GM12892 (cell line): ENCODE data around the gene COX7A2.

Source experiments
- POLR2A ChIP-seq: IDR thresholded peaks from 2 replicates; pipeline ENCODE4 v1.6.1; 2011; ENCODE audit warnings: low read depth, low read length, control low read depth
- POLR2AphosphoS5 ChIP-seq: IDR thresholded peaks from 2 replicates; pipeline ENCODE4 v1.6.1; 2011; ENCODE audit warnings: low read depth, low read length, control low read depth
- TAF1 ChIP-seq: IDR thresholded peaks from 2 replicates; pipeline ENCODE4 v1.6.1; 2011; ENCODE audit warnings: low read depth, mild to moderate bottlenecking, control low read depth, low read length, borderline replicate concordance

- TF ChIP-seq POLR2A (no peak), POLR2AphosphoS5 (no peak), TAF1 (no peak)
Measured at GRCh38 chr6:75285283-75285639, 41.7 kb upstream of the COX7A2 start.
